ENCODE measurements around the gene BLOC1S3. TPM values are rescaled to one million over a fixed set of nuclear protein-coding genes. Genes with fewer than 3 reads are reported as not detected.
A peak's percentile ranks its signal among the peaks of the same experiment; 100 is the strongest.

BLOC1S3 gene
- total RNA-seq, 4 donors from 2014 or later = 9.1 to 15.4 (median 11.9) TPM

DNA sequence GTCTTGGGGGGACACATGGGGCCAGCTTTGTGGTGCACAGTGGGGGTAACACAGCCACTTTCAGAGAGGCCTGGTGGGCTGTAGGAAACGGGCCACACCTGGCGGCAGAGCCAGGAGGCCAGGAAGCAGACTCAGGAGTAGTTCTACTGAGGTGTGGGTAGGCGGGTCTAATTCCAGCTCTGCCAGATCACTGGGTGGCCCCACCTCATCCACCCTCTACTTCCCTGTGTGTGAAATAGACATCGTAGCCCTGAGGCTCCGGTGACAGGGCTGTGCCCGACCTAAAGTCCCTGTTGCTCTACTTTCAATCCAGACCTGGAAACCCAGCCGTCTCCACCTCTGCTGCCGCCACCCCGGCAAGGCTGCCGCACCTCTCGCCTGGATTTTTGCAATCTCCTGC is 21.8 kb upstream of the BLOC1S3 start:
- no peaks in the 10 kb centered on the region for H3K27me3 ChIP-seq
- DNase-seq = no peak
- 80 to 81% methylated on average over 11 of the region's 11 CpGs for WGBS, 2 donors

DNA sequence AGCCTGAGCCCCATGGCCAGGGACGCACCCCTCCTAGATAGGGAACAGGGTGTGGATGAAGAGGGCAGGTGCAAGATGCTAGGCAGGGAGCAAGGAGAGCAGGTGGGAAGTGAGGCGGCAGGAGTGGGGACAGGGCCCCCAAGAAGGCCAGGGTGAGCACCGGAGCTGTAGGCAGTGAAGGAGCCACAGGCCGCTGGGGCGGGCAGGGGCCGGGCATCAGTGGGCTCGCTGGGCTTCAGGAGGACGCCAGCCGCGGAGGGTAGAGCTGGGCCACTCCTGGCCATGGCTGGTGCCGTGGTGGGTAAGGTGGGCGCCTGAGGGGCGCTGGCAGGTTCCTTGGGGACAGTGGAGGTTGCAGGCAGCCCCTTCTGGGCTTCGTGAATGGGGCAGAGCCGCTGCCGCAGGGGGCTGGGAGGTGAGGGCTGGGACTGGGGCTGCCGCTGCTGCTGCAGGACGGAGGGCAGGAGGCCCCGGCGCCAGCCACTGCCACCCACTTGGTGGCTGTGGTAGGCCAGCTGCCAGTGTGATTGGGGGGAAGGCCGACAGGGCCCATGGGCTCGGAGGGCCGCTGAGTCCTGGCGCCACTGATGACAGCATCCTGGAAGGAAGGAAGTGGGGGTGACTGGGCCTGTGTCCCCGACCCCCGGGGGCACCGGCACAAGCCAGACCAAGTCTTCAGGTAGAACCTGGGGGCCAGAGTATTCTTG is 19.9 kb upstream of the BLOC1S3 start:
- H3K4me1 ChIP-seq = peaks cover under 1 to 11% of the 10 kb centered on the region in 2 donors
- intact Hi-C loops (cut with DNase I) = no loop called here
- no peak overlapping the region for H3K27ac ChIP-seq
- TF ChIP-seq, protein P1, sequence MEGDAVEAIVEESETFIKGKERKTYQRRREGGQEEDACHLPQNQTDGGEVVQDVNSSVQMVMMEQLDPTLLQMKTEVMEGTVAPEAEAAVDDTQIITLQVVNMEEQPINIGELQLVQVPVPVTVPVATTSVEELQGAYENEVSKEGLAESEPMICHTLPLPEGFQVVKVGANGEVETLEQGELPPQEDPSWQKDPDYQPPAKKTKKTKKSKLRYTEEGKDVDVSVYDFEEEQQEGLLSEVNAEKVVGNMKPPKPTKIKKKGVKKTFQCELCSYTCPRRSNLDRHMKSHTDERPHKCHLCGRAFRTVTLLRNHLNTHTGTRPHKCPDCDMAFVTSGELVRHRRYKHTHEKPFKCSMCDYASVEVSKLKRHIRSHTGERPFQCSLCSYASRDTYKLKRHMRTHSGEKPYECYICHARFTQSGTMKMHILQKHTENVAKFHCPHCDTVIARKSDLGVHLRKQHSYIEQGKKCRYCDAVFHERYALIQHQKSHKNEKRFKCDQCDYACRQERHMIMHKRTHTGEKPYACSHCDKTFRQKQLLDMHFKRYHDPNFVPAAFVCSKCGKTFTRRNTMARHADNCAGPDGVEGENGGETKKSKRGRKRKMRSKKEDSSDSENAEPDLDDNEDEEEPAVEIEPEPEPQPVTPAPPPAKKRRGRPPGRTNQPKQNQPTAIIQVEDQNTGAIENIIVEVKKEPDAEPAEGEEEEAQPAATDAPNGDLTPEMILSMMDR (IDR thresholded peaks at IDR 0.05) = no peak
- TF ChIP-seq POLR2A (IDR thresholded peaks at IDR 0.05) = no peak
- WGBS, 2 donors = 88 to 91% methylated on average over 21 to 27 of the region's 27 CpGs
- no peaks in the 10 kb centered on the region for H3K9me3 ChIP-seq
- no peak for DNase-seq
- no peaks in the 10 kb centered on the region for H3K27me3 ChIP-seq
- no peaks in the 10 kb centered on the region for H3K36me3 ChIP-seq
- H3K4me3 ChIP-seq (replicated peaks in 1 of 3) = no peak overlapping the region

More for the DNA sequence above, 21.8 kb upstream of the BLOC1S3 start:
- no peaks in the 10 kb centered on the region for H3K9me3 ChIP-seq
- no peaks in the 10 kb centered on the region for H3K36me3 ChIP-seq
- TF ChIP-seq POLR2A (IDR thresholded peaks at IDR 0.05) = no peak
- H3K4me3 ChIP-seq (replicated peaks in 1 of 3) = no peak overlapping the region
- intact Hi-C loops (cut with DNase I) = no loop called here
- H3K27ac ChIP-seq = no peak overlapping the region
- peaks cover 20 to 30% of the 10 kb centered on the region in 2 donors for H3K4me1 ChIP-seq

DNA sequence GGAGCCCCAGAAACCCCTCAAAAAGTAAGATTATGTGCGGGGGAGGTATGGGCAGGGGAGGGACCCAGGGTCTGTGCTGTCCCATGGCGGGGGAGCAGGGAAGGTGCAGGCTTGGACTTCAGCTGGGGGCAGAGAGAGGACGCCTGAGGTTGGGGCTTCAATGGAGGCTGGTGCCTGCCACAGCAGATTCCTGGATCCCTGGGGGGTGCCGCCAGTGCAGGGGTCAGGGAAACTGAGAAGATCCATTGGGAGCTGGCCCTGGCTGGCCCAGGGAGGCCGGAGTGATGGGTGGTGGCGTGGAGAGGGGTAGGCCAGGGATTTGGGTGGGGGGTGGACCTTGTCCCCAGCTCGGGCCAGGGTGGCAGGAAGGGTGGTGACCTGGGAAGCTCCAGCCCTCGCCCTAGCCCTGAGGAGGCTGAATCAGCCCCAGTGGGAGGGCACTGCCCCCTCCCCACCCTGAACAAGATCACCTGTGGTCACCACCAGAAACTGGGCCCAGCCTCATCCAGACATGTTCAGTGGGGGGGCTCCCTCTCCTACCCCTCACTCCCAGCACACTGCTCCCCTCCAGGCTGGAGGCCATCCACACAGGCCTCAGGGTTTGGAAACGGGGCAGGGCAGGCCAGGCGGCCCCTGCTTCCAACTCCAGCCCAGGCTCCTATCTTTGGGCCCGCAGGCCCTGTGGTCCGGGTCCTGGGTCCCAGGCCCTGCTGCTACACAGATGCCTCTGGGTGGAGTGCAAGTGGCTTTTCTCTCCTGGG is 19.2 kb upstream of the BLOC1S3 start:
- 84 to 95% methylated on average over 10 to 12 of the region's 12 CpGs for WGBS, 2 donors
- DNase-seq = no peak
- H3K4me1 ChIP-seq = peaks cover 0 to 10% of the 10 kb centered on the region in 2 donors
- no peaks in the 10 kb centered on the region for H3K9me3 ChIP-seq
- no peak overlapping the region for H3K4me3 ChIP-seq (replicated peaks in 1 of 3)
- no peaks in the 10 kb centered on the region for H3K36me3 ChIP-seq
- H3K27ac ChIP-seq = no peak overlapping the region
- no peaks in the 10 kb centered on the region for H3K27me3 ChIP-seq
- TF ChIP-seq POLR2A (IDR thresholded peaks at IDR 0.05) = no peak
- TF ChIP-seq, protein P1 (IDR thresholded peaks at IDR 0.05) = no peak
- intact Hi-C loops (cut with DNase I) = no loop called here

DNA sequence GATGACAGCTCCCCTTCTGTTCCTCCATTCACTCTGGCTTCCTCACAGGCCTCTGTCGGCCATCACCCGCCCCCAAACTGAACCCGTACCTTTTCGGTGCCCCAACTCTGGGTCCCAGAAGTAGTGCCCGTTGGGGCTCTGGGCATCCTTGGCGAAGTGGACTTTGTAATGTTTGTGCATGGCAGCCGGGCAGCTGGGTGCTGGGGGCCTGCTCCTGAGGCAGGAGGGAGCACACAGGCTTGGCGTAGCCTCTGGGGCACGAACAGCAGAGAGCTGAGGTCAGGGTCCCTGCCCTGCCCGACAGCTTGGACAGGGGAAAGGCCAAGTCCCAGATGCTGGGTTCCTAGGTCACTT is 18.6 kb upstream of the BLOC1S3 start:
- WGBS, 2 donors = 87 to 90% methylated on average over 10 of the region's 10 CpGs
- Histone ChIP-seq H3K4me3 (replicated peaks in 1 of 3) (no peak overlapping the region), H3K27ac (no peak overlapping the region), H3K36me3 (no peaks in the 10 kb centered on the region), H3K4me1 (peaks cover 0 to 15% of the 10 kb centered on the region in 2 donors), H3K9me3 (no peaks in the 10 kb centered on the region), H3K27me3 (no peaks in the 10 kb centered on the region)
- DNase-seq = no peak
- intact Hi-C loops (cut with DNase I) = no loop called here
- TF ChIP-seq, protein P1 (IDR thresholded peaks at IDR 0.05) = no peak
- no peak for TF ChIP-seq POLR2A (IDR thresholded peaks at IDR 0.05)

DNA sequence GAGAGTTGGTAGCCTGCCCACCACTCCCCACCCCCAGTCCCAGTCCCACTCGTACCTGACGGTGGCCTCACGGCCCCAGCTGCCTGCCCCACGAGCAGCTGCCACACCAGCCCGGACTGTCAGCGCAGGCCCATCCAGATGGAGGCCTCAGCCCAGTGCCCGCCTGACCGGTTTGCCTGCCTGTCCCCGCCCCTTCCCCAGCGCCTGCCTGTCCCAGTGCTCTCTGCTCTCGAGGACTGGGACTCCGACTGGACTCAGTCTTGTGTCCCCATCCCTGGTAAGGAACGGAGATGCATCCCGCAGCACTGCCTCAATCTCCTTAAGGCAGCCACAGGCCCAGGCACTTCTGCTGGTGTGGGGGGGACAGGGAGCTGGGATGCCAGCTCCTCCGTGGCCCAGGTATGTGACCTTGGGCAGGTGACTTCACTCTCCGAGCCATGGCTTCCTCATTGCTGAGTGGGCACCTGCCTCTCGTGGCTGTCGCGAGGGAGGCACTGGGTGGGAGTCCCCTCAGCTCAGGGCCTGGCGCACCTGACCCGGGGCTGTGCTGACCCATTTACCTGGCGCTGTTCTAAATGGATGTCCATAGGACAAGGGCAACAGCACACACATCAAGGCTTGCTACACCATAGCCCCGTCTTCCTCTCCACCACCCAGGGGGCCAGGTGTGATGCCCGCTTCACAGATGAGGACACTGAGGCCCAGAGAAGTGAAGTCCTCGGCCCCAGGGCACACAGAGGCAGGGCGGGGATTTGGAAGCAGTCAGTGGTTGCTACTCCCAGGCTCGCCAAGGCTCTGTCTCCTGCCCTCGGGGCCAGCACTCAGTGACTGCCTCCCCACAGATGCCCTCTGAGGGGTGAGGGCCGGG is 17.5 kb upstream of the BLOC1S3 start, which contains the start of gene NKPD1:
Gene NKPD1 (minus strand): TSS at position 113 of the 868 bp plus-strand sequence. CDS start 832 bp downstream, outside the sequence.
- DNase-seq = peak; percentile 82 to 83
- Histone ChIP-seq H3K27me3 (no peaks in the 10 kb centered on the region), H3K27ac (no peak within 1 kb of the TSS), H3K4me3 (replicated peaks in 1 of 3) (no peak within 1 kb of the TSS), H3K9me3 (no peaks in the 10 kb centered on the region), H3K4me1 (peaks cover 0 to 15% of the 10 kb centered on the region in 2 donors), H3K36me3 (no peaks in the 10 kb centered on the region)
- TF ChIP-seq POLR2A (IDR thresholded peaks at IDR 0.05) = no peak
- TF ChIP-seq, protein P1 (IDR thresholded peaks at IDR 0.05) = no peak
- WGBS, 2 donors = 43 to 53% methylated on average over 22 to 23 of the region's 29 CpGs
- intact Hi-C loops (cut with DNase I) = no loop called here

Measured in thyroid gland (tissue), 4 donors.